ENCODE data around the gene KIF24.

The KIF24 gene

DNA sequence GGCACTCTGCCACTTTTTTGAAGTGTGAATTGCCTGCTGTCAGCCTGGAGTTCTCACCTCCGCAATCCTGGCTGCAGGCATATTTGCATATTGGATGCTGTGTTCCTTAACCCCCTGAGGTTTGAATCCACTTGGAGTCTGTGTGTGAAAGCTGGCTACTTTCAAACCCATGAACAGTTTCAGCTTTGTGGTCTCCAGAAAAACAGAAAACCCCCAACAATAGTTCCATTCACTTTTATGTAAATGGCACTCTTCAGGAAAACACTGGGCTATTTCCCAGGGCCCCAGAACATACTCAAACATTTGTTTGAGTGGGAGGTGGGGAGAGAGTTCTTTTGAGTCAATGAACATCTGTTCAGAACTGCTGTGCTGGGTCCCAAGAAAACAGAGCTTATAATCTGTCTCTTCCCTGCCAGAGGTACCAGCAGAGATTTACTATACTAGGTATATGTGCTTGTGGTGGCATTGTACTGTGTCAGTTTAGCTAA lies 5.3 kb upstream of the KIF24 start:
- TF ChIP-seq, protein P1, sequence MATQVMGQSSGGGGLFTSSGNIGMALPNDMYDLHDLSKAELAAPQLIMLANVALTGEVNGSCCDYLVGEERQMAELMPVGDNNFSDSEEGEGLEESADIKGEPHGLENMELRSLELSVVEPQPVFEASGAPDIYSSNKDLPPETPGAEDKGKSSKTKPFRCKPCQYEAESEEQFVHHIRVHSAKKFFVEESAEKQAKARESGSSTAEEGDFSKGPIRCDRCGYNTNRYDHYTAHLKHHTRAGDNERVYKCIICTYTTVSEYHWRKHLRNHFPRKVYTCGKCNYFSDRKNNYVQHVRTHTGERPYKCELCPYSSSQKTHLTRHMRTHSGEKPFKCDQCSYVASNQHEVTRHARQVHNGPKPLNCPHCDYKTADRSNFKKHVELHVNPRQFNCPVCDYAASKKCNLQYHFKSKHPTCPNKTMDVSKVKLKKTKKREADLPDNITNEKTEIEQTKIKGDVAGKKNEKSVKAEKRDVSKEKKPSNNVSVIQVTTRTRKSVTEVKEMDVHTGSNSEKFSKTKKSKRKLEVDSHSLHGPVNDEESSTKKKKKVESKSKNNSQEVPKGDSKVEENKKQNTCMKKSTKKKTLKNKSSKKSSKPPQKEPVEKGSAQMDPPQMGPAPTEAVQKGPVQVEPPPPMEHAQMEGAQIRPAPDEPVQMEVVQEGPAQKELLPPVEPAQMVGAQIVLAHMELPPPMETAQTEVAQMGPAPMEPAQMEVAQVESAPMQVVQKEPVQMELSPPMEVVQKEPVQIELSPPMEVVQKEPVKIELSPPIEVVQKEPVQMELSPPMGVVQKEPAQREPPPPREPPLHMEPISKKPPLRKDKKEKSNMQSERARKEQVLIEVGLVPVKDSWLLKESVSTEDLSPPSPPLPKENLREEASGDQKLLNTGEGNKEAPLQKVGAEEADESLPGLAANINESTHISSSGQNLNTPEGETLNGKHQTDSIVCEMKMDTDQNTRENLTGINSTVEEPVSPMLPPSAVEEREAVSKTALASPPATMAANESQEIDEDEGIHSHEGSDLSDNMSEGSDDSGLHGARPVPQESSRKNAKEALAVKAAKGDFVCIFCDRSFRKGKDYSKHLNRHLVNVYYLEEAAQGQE (IDR thresholded peaks at IDR 0.05; ENCODE audit: insufficient read depth in 1 of 2, low read depth in 2 of 2, low read length in 2 of 2), result no peak
- TF ChIP-seq TAF1 (IDR thresholded peaks at IDR 0.05; ENCODE audit: borderline replicate concordance, insufficient read depth, low read length) (no peak), SIN3A (IDR thresholded peaks at IDR 0.05; ENCODE audit: borderline replicate concordance, insufficient read depth, low read length) (no peak), FOXP2 (optimal IDR thresholded peaks at IDR 0.05; ENCODE audit: borderline replicate concordance, extremely low read depth, extremely low read length, insufficient read depth) (no peak), POLR2AphosphoS5 (IDR thresholded peaks at IDR 0.05; ENCODE audit: low read depth, low read length) (no peak)

DNA sequence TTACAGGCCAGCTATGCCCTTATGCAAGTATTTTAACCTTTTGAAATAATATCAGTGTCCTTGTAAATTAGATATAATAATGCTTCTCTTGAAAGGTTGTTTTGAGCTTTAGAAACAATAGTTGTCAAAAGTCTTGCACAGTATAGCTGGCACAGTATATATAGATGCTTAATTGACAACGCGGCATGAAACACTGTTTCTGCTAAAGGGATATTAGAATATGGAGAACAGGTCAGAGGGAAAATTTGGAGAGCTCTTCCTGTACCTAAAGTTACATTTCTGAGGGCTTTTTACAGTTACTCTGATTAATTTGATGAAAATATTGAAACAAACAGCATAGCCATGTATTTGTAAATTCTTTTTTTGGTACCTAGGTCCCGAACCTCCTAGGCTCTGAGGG lies 4.8 kb upstream of the KIF24 start:
- TF ChIP-seq SIN3A (IDR thresholded peaks at IDR 0.05; ENCODE audit: borderline replicate concordance, insufficient read depth, low read length) (no peak), FOXP2 (optimal IDR thresholded peaks at IDR 0.05; ENCODE audit: borderline replicate concordance, extremely low read depth, extremely low read length, insufficient read depth) (no peak), POLR2AphosphoS5 (IDR thresholded peaks at IDR 0.05; ENCODE audit: low read depth, low read length) (no peak), TAF1 (IDR thresholded peaks at IDR 0.05; ENCODE audit: borderline replicate concordance, insufficient read depth, low read length) (no peak)
- TF ChIP-seq, protein P1 (IDR thresholded peaks at IDR 0.05; ENCODE audit: insufficient read depth in 1 of 2, low read depth in 2 of 2, low read length in 2 of 2), result no peak

DNA sequence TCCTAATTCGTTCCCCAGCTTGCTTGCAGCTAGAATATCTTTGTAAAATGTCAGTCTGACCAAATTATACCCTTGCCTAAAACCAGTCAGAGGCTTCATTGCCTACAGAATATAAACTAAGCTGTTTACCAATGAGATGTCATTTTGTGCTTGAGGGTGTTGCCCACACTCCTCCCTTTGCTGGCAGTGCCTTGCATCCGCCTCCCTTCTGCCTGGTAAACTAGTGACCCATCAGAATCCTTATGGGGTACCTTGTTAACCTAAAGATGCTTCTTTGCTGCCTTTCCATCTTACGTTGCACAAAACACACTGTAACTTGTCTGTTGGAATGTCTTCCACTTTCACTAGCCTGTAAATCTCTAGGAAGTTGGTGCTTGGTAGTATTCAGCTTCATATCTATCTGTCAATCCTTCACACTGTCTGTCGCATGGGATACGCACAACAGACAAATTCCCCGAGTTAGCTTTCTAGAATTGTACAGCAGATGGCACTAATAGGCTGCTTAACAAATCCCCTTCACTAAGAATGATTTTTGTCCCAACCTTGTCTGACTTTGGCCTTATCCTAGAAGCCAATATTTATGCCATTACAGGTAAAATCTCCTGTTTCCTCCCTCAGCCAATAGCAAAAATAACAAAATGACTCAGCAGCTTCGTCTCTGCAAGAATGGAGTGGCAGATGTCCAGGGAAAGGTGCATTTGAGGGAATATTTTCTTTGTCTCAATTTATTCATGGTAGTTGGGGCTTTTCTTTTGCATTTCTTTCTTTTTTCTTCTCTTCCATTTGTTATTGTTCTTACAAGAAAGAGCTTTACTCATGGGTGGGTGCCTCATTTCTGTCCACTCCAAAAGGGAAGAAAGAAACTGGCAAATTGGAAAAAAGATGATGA lies 3.3 kb upstream of the KIF24 start:
- TF ChIP-seq POLR2AphosphoS5 (IDR thresholded peaks at IDR 0.05; ENCODE audit: low read depth, low read length) (no peak), FOXP2 (optimal IDR thresholded peaks at IDR 0.05; ENCODE audit: borderline replicate concordance, extremely low read depth, extremely low read length, insufficient read depth) (no peak), TAF1 (IDR thresholded peaks at IDR 0.05; ENCODE audit: borderline replicate concordance, insufficient read depth, low read length) (no peak), SIN3A (IDR thresholded peaks at IDR 0.05; ENCODE audit: borderline replicate concordance, insufficient read depth, low read length) (no peak)
- TF ChIP-seq, protein P1 (IDR thresholded peaks at IDR 0.05; ENCODE audit: insufficient read depth in 1 of 2, low read depth in 2 of 2, low read length in 2 of 2), result no peak

DNA sequence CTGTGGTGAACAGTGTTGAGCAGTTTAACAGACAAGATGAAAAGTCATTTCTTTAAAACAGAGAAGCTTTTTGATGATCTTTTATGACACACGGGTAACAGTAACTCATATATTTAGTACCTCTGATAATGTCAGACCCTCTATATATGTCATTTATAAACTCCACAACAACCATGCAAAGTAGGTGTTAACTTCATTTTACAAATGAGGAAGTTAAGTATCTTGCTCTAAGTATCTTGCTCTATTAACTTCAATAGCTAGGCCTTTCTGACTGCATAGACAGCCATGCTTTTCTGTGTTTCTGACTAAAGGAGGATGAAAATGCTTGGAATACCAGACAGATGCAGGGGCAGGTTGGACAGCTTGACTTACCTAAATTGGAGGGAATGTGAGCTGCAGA lies 2.1 kb upstream of the KIF24 start:
- TF ChIP-seq POLR2AphosphoS5 (IDR thresholded peaks at IDR 0.05; ENCODE audit: low read depth, low read length), result no peak

DNA sequence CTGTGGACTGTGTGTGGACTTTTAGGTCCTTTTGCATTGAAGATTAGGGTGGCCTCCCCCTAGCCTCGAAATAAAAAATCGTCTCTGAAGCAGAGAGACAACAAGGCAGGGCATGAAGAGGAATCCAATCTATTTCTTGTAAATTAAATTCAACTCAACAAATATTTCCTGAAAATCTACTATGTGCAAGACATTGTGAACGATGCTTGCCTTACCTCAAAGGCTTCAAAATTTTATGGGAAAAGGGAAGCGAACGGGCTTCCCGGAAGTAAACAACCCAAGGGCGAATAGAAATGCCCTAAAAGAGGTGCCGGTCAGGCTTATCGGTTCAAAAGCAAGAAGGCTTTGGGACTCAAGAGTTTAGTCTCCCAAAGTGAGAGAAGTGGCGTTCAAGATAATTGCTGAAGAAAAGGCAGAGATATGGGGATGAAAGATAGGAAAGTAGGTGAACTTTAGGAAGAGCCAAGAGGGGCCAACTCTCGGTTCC lies 525 bp downstream of the KIF24 start:
- TF ChIP-seq SIN3A (IDR thresholded peaks at IDR 0.05; ENCODE audit: borderline replicate concordance, insufficient read depth, low read length) (no peak), POLR2AphosphoS5 (IDR thresholded peaks at IDR 0.05; ENCODE audit: low read depth, low read length) (no peak), TAF1 (IDR thresholded peaks at IDR 0.05; ENCODE audit: borderline replicate concordance, insufficient read depth, low read length) (no peak), FOXP2 (optimal IDR thresholded peaks at IDR 0.05; ENCODE audit: borderline replicate concordance, extremely low read depth, extremely low read length, insufficient read depth) (no peak)
- TF ChIP-seq, protein P1 (IDR thresholded peaks at IDR 0.05; ENCODE audit: insufficient read depth in 1 of 2, low read depth in 2 of 2, low read length in 2 of 2), result no peak

Measured in PFSK-1 (cell line).